Measurements from ENCODE around the gene LMTK2.
"Not testable (repeated sequence)": the region's sequence is repeated elsewhere in the genome, so short reads cannot be mapped to it uniquely, and the experiment has no call there.

Gene LMTK2

GRCh38 chr7:98217623-98218582, 111.2 kb downstream of the LMTK2 start:
- DNase-seq (ENCODE audit: low read depth in 2 of 2): no peak

GRCh38 chr7:98219382-98219781, 112.7 kb downstream of the LMTK2 start:
- DNase-seq (ENCODE audit: low read depth in 2 of 2): not testable (repeated sequence)

- no peak for DNase-seq (ENCODE audit: low read depth in 2 of 2)
These were observed 115.2 kb downstream of the LMTK2 start for GRCh38 chr7:98221611-98222532.

GRCh38 chr7:98222533-98223195, 116.0 kb downstream of the LMTK2 start:
- no peak for DNase-seq (ENCODE audit: low read depth in 2 of 2)

- no peak for DNase-seq (ENCODE audit: low read depth in 2 of 2)
These were observed 116.8 kb downstream of the LMTK2 start for GRCh38 chr7:98223351-98223897.

GRCh38 chr7:98223898-98224700, 117.4 kb downstream of the LMTK2 start:
- no peak for DNase-seq (ENCODE audit: low read depth in 2 of 2)

- DNase-seq (ENCODE audit: low read depth in 2 of 2): no peak
These were observed 118.1 kb downstream of the LMTK2 start for GRCh38 chr7:98224701-98225181.

GRCh38 chr7:98225913-98226614, 119.4 kb downstream of the LMTK2 start:
- no peak for DNase-seq (ENCODE audit: low read depth in 2 of 2)

- no peak for DNase-seq (ENCODE audit: low read depth in 2 of 2)
These were observed 121.3 kb downstream of the LMTK2 start for GRCh38 chr7:98227939-98228338.

- no peak for DNase-seq (ENCODE audit: low read depth in 2 of 2)
These were observed 122.1 kb downstream of the LMTK2 start for GRCh38 chr7:98228801-98229200.

GRCh38 chr7:98229441-98229840, 122.8 kb downstream of the LMTK2 start:
- no peak for DNase-seq (ENCODE audit: low read depth in 2 of 2)

- DNase-seq (ENCODE audit: low read depth in 2 of 2): no peak
These were observed 123.5 kb downstream of the LMTK2 start for GRCh38 chr7:98229991-98230745.

- no peak for DNase-seq (ENCODE audit: low read depth in 2 of 2)
These were observed 124.2 kb downstream of the LMTK2 start for GRCh38 chr7:98230746-98231471.

GRCh38 chr7:98231493-98232262, 125.0 kb downstream of the LMTK2 start:
- DNase-seq (ENCODE audit: low read depth in 2 of 2): no peak

- DNase-seq (ENCODE audit: low read depth in 2 of 2): no peak
These were observed 125.6 kb downstream of the LMTK2 start for GRCh38 chr7:98232263-98232585.

- no peak for DNase-seq (ENCODE audit: low read depth in 2 of 2)
These were observed 126.1 kb downstream of the LMTK2 start for GRCh38 chr7:98232799-98233198.

- DNase-seq (ENCODE audit: low read depth in 2 of 2): no peak
These were observed 126.8 kb downstream of the LMTK2 start for GRCh38 chr7:98233219-98234070.

Measured in stimulated activated CD8-positive, alpha-beta memory T cell treated with anti-CD3 and anti-CD28 coated beads, Interleukin-2, amount 100 ng/mL, for 1 hour (primary cell).